Caco-2 (cell line): ENCODE measurements around the gene ROBO1. TPM values are rescaled to one million over a fixed set of nuclear protein-coding genes. Genes with fewer than 3 reads are reported as not detected.

Experiments used
- BruUV-seq: library from RNA; stranded (reverse); fragments of 400-500 nt; replicated peaks from 2 replicates; lab custom pipeline; 2021; lab: Mats Ljungman, UMichigan
- CTCF ChIA-PET: fragments of 300-600 bp; sonication (Branson Sonifier 250); formaldehyde crosslinking; loops from one replicate; lab custom pipeline; 2022; ENCODE audit warnings: antibody characterized with exemption; lab: Charles Lee
- POLR2A ChIA-PET: fragments of 300-600 bp; sonication (Branson Sonifier 250); formaldehyde crosslinking; loops from one replicate; lab custom pipeline; 2022; ENCODE audit warnings: antibody characterized with exemption; lab: Charles Lee
- DNase-seq, 2 experiments: peaks; one replicate each; pipeline versions ENCODE4 v3.0.0 to v3.0.0-alpha.2; 2020 to 2022
- H3K27me3 ChIP-seq: replicated peaks from 2 replicates; pipeline ENCODE4 v1.6.0; 2011; ENCODE audit warnings: low read length; ENCODE audit not compliant: control insufficient read depth, insufficient read depth
- H3K36me3 ChIP-seq: 2 replicates; pipeline ENCODE4 v1.5.1; 2011; ENCODE audit warnings: low read length; ENCODE audit not compliant: control insufficient read depth, insufficient read depth
- H3K4me1 ChIP-seq: fragments of 250-450 bp; sonication (Bioruptor Pico); 2 replicates; pipeline ENCODE4 v1.5.1; 2020; ENCODE audit warnings: mild to moderate bottlenecking
- H3K4me3 ChIP-seq: 2 replicates; pipeline ENCODE4 v1.5.1; 2011; ENCODE audit warnings: low read depth, mild to moderate bottlenecking, control low read depth, low read length
- H3K9me3 ChIP-seq: fragments of 250-450 bp; sonication (Bioruptor Pico); 2 replicates; pipeline ENCODE4 v1.5.1; 2020; ENCODE audit warnings: mild to moderate bottlenecking, moderate library complexity
- H3K27ac Mint-ChIP-seq: one replicate; pipeline ENCODE4 v1.8.0; 2022; ENCODE audit warnings: mixed read lengths; ENCODE audit not compliant: unreplicated experiment
- H3K27me3 Mint-ChIP-seq: one replicate; pipeline ENCODE4 v1.8.0; 2022; ENCODE audit warnings: mixed read lengths; ENCODE audit not compliant: insufficient read depth, unreplicated experiment
- H3K36me3 Mint-ChIP-seq: one replicate; pipeline ENCODE4 v1.8.0; 2022; ENCODE audit warnings: mild to moderate bottlenecking, mixed read lengths; ENCODE audit not compliant: insufficient read depth, unreplicated experiment
- H3K4me1 Mint-ChIP-seq: one replicate; pipeline ENCODE4 v1.8.0; 2022; ENCODE audit warnings: low read depth, mixed read lengths; ENCODE audit not compliant: unreplicated experiment
- H3K4me3 Mint-ChIP-seq: one replicate; pipeline ENCODE4 v1.8.0; 2022; ENCODE audit warnings: mild to moderate bottlenecking, moderate library complexity, mixed read lengths; ENCODE audit not compliant: unreplicated experiment
- H3K9me3 Mint-ChIP-seq: one replicate; pipeline ENCODE4 v1.8.0; 2022; ENCODE audit warnings: mixed read lengths; ENCODE audit not compliant: unreplicated experiment
- CTCF ChIP-seq, 2 experiments: fragments of 200-600 bp in 1 of 2; IDR thresholded peaks; 1 replicate in 1 of 2; 2 replicates in 1 of 2; pipeline versions ENCODE4 v1.5.1 to v1.8.0; 2011 to 2022; ENCODE audit warnings: antibody characterized with exemption in 1 of 2, control low read depth in 1 of 2, inconsistent platforms in 1 of 2, low read depth in 1 of 2, low read length in 1 of 2, mild to moderate bottlenecking in 1 of 2, moderate library complexity in 1 of 2; ENCODE audit not compliant: insufficient read depth in 1 of 2, severe bottlenecking in 1 of 2, unreplicated experiment in 1 of 2
- intact Hi-C: fragments of 100-400 bp; cut with micrococcal nuclease; formaldehyde crosslinking; loops from one replicate; pipeline ENCODE4 v1.10.0; 2022; ENCODE audit not compliant: unreplicated experiment
- total RNA-seq: library from RNA; stranded (reverse); gene quantifications from 2 replicates; pipeline ENCODE4 v1.2.3, GENCODE V29; 2022

Gene ROBO1
- total RNA-seq, 1 experiment from 2014 or later, result 1.8 TPM

GRCh38 chr3:79018265-79018664, 749.5 kb downstream of the ROBO1 start:
- no peaks in the 10 kb centered on the region for H3K36me3 ChIP-seq
- peak overlapping the region; percentile 40 for H3K4me3 ChIP-seq
- Mint-ChIP-seq H3K4me1 (no peaks in the 10 kb centered on the region), H3K9me3 (no peaks in the 10 kb centered on the region), H3K27ac (no peak overlapping the region), H3K36me3 (no peaks in the 10 kb centered on the region), H3K4me3 (no peak overlapping the region), H3K27me3 (no peaks in the 10 kb centered on the region)
- H3K27me3 ChIP-seq, result no peaks in the 10 kb centered on the region
- intact Hi-C loops, result loop anchor here (2.0 kb wide), 1 partner anchor 25 kb away; no protein-coding TSS in a partner anchor
- H3K9me3 ChIP-seq, result no peaks in the 10 kb centered on the region
- no peak for DNase-seq
- H3K4me1 ChIP-seq, result peaks cover 5% of the 10 kb centered on the region; the same call in 1 of the 2 replicates
- ChIA-PET CTCF (no interaction called here), POLR2A (no interaction called here)
- no peak for TF ChIP-seq CTCF (IDR thresholded peaks at IDR 0.05; ENCODE audit: insufficient read depth in 1 of 2, low read depth in 1 of 2, low read length in 1 of 2, severe bottlenecking in 1 of 2, unreplicated experiment in 1 of 2)
- no TSS peak for BruUV-seq

GRCh38 chr3:79016587-79017376, 751.0 kb downstream of the ROBO1 start:
- no TSS peak for BruUV-seq

GRCh38 chr3:79015854-79016253, 751.9 kb downstream of the ROBO1 start:
- intact Hi-C loops, result no loop called here
- no TSS peak for BruUV-seq
- no peak overlapping the region for H3K4me3 ChIP-seq

More at GRCh38 chr3:79016587-79017376, 751.0 kb downstream of the ROBO1 start:
- Mint-ChIP-seq H3K4me3 (no peak overlapping the region), H3K36me3 (no peaks in the 10 kb centered on the region), H3K4me1 (no peaks in the 10 kb centered on the region), H3K9me3 (no peaks in the 10 kb centered on the region), H3K27ac (no peak overlapping the region), H3K27me3 (no peaks in the 10 kb centered on the region)
- Histone ChIP-seq H3K36me3 (no peaks in the 10 kb centered on the region), H3K4me1 (peaks cover 5% of the 10 kb centered on the region; the same call in 1 of the 2 replicates), H3K27me3 (no peaks in the 10 kb centered on the region), H3K9me3 (no peaks in the 10 kb centered on the region), H3K4me3 (no peak overlapping the region)
- TF ChIP-seq CTCF (IDR thresholded peaks at IDR 0.05; ENCODE audit: insufficient read depth in 1 of 2, low read depth in 1 of 2, low read length in 1 of 2, severe bottlenecking in 1 of 2, unreplicated experiment in 1 of 2), result no peak
- intact Hi-C loops, result no loop called here
- ChIA-PET CTCF (no interaction called here), POLR2A (no interaction called here)
- no peak for DNase-seq

More at GRCh38 chr3:79015854-79016253, 751.9 kb downstream of the ROBO1 start:
- DNase-seq, result no peak
- TF ChIP-seq CTCF (IDR thresholded peaks at IDR 0.05; ENCODE audit: insufficient read depth in 1 of 2, low read depth in 1 of 2, low read length in 1 of 2, severe bottlenecking in 1 of 2, unreplicated experiment in 1 of 2), result no peak
- H3K4me1 Mint-ChIP-seq, result no peaks in the 10 kb centered on the region
- H3K4me3 Mint-ChIP-seq, result no peak overlapping the region
- POLR2A ChIA-PET, result no interaction called here
- H3K27me3 Mint-ChIP-seq, result no peaks in the 10 kb centered on the region
- H3K36me3 ChIP-seq, result no peaks in the 10 kb centered on the region
- H3K9me3 ChIP-seq, result no peaks in the 10 kb centered on the region
- H3K36me3 Mint-ChIP-seq, result no peaks in the 10 kb centered on the region
- H3K27ac Mint-ChIP-seq, result no peak overlapping the region
- CTCF ChIA-PET, result no interaction called here
- peaks cover 5% of the 10 kb centered on the region; the same call in 1 of the 2 replicates for H3K4me1 ChIP-seq
- no peaks in the 10 kb centered on the region for H3K27me3 ChIP-seq
- no peaks in the 10 kb centered on the region for H3K9me3 Mint-ChIP-seq
